SK-N-SH treated with all-trans-retinoic acid at 6 μM for 48 hours (cell line): ENCODE measurements around the gene KCNMA1.

Experiments used
- ATAC-seq: fragments of 200-7000 bp; cut with Tn5 transposase; 3 replicates; pipeline ENCODE4 v1.9.1; 2020; ENCODE audit warnings: mild to moderate bottlenecking, moderate library complexity
- ARNTL ChIP-seq: fragments of 450-650 bp; formaldehyde crosslinking; IDR thresholded peaks from 2 replicates; pipeline ENCODE4 v1.5.0; 2020; ENCODE audit warnings: low read depth, mild to moderate bottlenecking, moderate library complexity, borderline replicate concordance
- BACH2 ChIP-seq: fragments of 250-450 bp; sonication (Bioruptor Pico); IDR thresholded peaks from 2 replicates; pipeline ENCODE4 v1.9.0; 2021; ENCODE audit warnings: mild to moderate bottlenecking, borderline replicate concordance
- CREB5 ChIP-seq: fragments of 250-450 bp; sonication (Bioruptor Pico); IDR thresholded peaks from 2 replicates; pipeline ENCODE4 v1.5.1; 2020; ENCODE audit warnings: low read depth, mild to moderate bottlenecking, moderate library complexity
- CSRNP3 ChIP-seq: fragments of 250-450 bp; sonication (Bioruptor Pico); IDR thresholded peaks from 2 replicates; pipeline ENCODE4 v1.5.1; 2021; ENCODE audit warnings: mild to moderate bottlenecking, moderate library complexity
- ESRRG ChIP-seq: fragments of 250-450 bp; sonication (Bioruptor Pico); IDR thresholded peaks from 2 replicates; pipeline ENCODE4 v1.6.1; 2021; ENCODE audit warnings: mild to moderate bottlenecking
- GLIS3 ChIP-seq: fragments of 250-450 bp; sonication (Bioruptor Pico); IDR thresholded peaks from 2 replicates; pipeline ENCODE4 v1.5.0; 2020; ENCODE audit warnings: mild to moderate bottlenecking, moderate library complexity
- ISL1 ChIP-seq: fragments of 250-450 bp; sonication (Bioruptor Pico); IDR thresholded peaks from 2 replicates; pipeline ENCODE4 v2.1.2; 2022; ENCODE audit warnings: mild to moderate bottlenecking, moderate library complexity
- OSR1 ChIP-seq: fragments of 250-450 bp; sonication (Bioruptor Pico); IDR thresholded peaks from 2 replicates; pipeline ENCODE4 v1.8.0; 2022; ENCODE audit warnings: moderate library complexity, mild to moderate bottlenecking, inconsistent platforms
- PATZ1 ChIP-seq: fragments of 250-450 bp; sonication (Bioruptor Pico); IDR thresholded peaks from 2 replicates; pipeline ENCODE4 v1.8.0; 2020; ENCODE audit warnings: mild to moderate bottlenecking, moderate library complexity, borderline replicate concordance
- PPARA ChIP-seq: fragments of 250-450 bp; sonication (Bioruptor Pico); IDR thresholded peaks from 2 replicates; pipeline ENCODE4 v1.5.0; 2020; ENCODE audit warnings: mild to moderate bottlenecking, borderline replicate concordance
- RARB ChIP-seq: fragments of 250-450 bp; sonication (Bioruptor Pico); IDR thresholded peaks from 2 replicates; pipeline ENCODE4 v1.8.0; 2021; ENCODE audit warnings: mild to moderate bottlenecking, moderate library complexity
- SNAI2 ChIP-seq: fragments of 250-450 bp; sonication (Bioruptor Pico); IDR thresholded peaks from 2 replicates; pipeline ENCODE4 v1.5.0; 2020; ENCODE audit warnings: mild to moderate bottlenecking, moderate library complexity
- TCF4 ChIP-seq: fragments of 250-450 bp; sonication (Bioruptor Pico); IDR thresholded peaks from 2 replicates; pipeline ENCODE4 v1.8.0; 2021; ENCODE audit warnings: mild to moderate bottlenecking, moderate library complexity, borderline replicate concordance
- TOX ChIP-seq: fragments of 250-450 bp; sonication (Bioruptor Pico); IDR thresholded peaks from 2 replicates; pipeline ENCODE4 v1.8.0; 2021; ENCODE audit warnings: mild to moderate bottlenecking, moderate library complexity, borderline replicate concordance
- TSHZ2 ChIP-seq: fragments of 250-450 bp; sonication (Bioruptor Pico); IDR thresholded peaks from 2 replicates; pipeline ENCODE4 v1.5.0; 2020; ENCODE audit warnings: mild to moderate bottlenecking, moderate library complexity
- ZC3H10 ChIP-seq: fragments of 250-450 bp; sonication (Bioruptor Pico); IDR thresholded peaks from 2 replicates; pipeline ENCODE4 v1.5.1; 2021; ENCODE audit warnings: mild to moderate bottlenecking, moderate library complexity
- ZFP3 ChIP-seq: fragments of 250-450 bp; sonication (Bioruptor Pico); IDR thresholded peaks from 2 replicates; pipeline ENCODE4 v1.5.0; 2020; ENCODE audit warnings: mild to moderate bottlenecking, moderate library complexity
- ZFP30 ChIP-seq: fragments of 450-650 bp; formaldehyde crosslinking; IDR thresholded peaks from 2 replicates; pipeline ENCODE4 v1.5.0; 2022; ENCODE audit warnings: mild to moderate bottlenecking, moderate library complexity
- ZNF565 ChIP-seq: fragments of 450-650 bp; formaldehyde crosslinking; conservative IDR thresholded peaks from 2 replicates; pipeline ENCODE4 v1.5.0; 2020; ENCODE audit warnings: low read depth, mild to moderate bottlenecking, moderate library complexity
- ZNF70 ChIP-seq: fragments of 450-650 bp; formaldehyde crosslinking; IDR thresholded peaks from 2 replicates; pipeline ENCODE4 v1.5.0; 2020; ENCODE audit warnings: mild to moderate bottlenecking, moderate library complexity
- ZNF8 ChIP-seq: fragments of 450-650 bp; formaldehyde crosslinking; IDR thresholded peaks from 2 replicates; pipeline ENCODE4 v1.5.0; 2020; ENCODE audit warnings: mild to moderate bottlenecking, moderate library complexity

Gene KCNMA1

GRCh38 chr10:77220150-77220549 lies 417.5 kb downstream of the KCNMA1 start:
- TF ChIP-seq CSRNP3 (no peak), PPARA (no peak), SNAI2 (CRISPR knock-in tag) (no peak), ZNF565 (CRISPR knock-in tag) (no peak), BACH2 (no peak), ZNF70 (CRISPR knock-in tag) (no peak), ARNTL (CRISPR knock-in tag) (no peak), GLIS3 (no peak), RARB (CRISPR knock-in tag) (no peak), ZC3H10 (CRISPR knock-in tag) (no peak), ESRRG (CRISPR knock-in tag) (no peak), ZNF8 (CRISPR knock-in tag) (no peak), ZFP3 (CRISPR knock-in tag) (no peak), TCF4 (CRISPR knock-in tag) (no peak), CREB5 (CRISPR knock-in tag) (no peak), TSHZ2 (CRISPR knock-in tag) (no peak)
- no peak for ATAC-seq

- ATAC-seq, result no peak
- TF ChIP-seq CSRNP3 (no peak), ESRRG (CRISPR knock-in tag) (no peak), GLIS3 (no peak), ZNF8 (CRISPR knock-in tag) (no peak), TCF4 (CRISPR knock-in tag) (no peak), ZFP30 (CRISPR knock-in tag) (no peak), OSR1 (CRISPR knock-in tag) (no peak), TOX (CRISPR knock-in tag) (no peak), PPARA (no peak), PATZ1 (CRISPR knock-in tag) (no peak), RARB (CRISPR knock-in tag) (no peak), TSHZ2 (CRISPR knock-in tag) (no peak), ISL1 (CRISPR knock-in tag) (no peak)
These were observed 418.6 kb downstream of the KCNMA1 start for GRCh38 chr10:77219046-77219445.
